Mesothelial cell of epicardium (in vitro differentiated cells): ENCODE measurements around the gene MORC2. TPM values are rescaled to one million over a fixed set of nuclear protein-coding genes. Genes with fewer than 3 reads are reported as not detected.

ENCODE experiments used
- DNase-seq, 2 experiments: peaks; one replicate each; pipeline ENCODE4 v3.0.0; 2021; ENCODE audit warnings: low spot score in 2 of 2; ENCODE audit not compliant: unreplicated experiment in 2 of 2
- H3K27ac Mint-ChIP-seq: 2 replicates; pipeline ENCODE4 v1.8.0; 2021; ENCODE audit warnings: mixed read lengths
- H3K27me3 Mint-ChIP-seq: 2 replicates; pipeline ENCODE4 v1.8.0; 2021; ENCODE audit warnings: low read depth, mixed read lengths
- H3K36me3 Mint-ChIP-seq: 2 replicates; pipeline ENCODE4 v1.8.0; 2021; ENCODE audit warnings: mixed read lengths
- H3K4me1 Mint-ChIP-seq: 2 replicates; pipeline ENCODE4 v1.8.0; 2021; ENCODE audit warnings: mixed read lengths
- H3K4me3 Mint-ChIP-seq: 2 replicates; pipeline ENCODE4 v1.8.0; 2021; ENCODE audit warnings: mild to moderate bottlenecking, moderate library complexity, mixed read lengths
- H3K9me3 Mint-ChIP-seq: 2 replicates; pipeline ENCODE4 v1.8.0; 2021; ENCODE audit warnings: mixed read lengths
- CTCF ChIP-seq: fragments of 200-600 bp; sonication (generic); IDR thresholded peaks from one replicate; pipeline ENCODE4 v1.5.0; 2021; ENCODE audit warnings: antibody characterized with exemption; ENCODE audit not compliant: unreplicated experiment
- total RNA-seq: library from RNA; stranded (reverse); gene quantifications from 3 replicates; pipeline ENCODE4 v1.2.1, GENCODE V29; 2021

MORC2 gene
- total RNA-seq, 1 donor from 2014 or later: 45.1 TPM

GRCh38 chr22:30876221-30876751, 92.3 kb downstream of the MORC2 start:
- H3K27ac Mint-ChIP-seq: no peak overlapping the region
- no peak overlapping the region for H3K4me3 Mint-ChIP-seq
- no peaks in the 10 kb centered on the region for H3K9me3 Mint-ChIP-seq

GRCh38 chr22:30875481-30876215, 92.9 kb downstream of the MORC2 start:
- H3K27ac Mint-ChIP-seq: no peak overlapping the region
- TF ChIP-seq CTCF: no peak
- H3K36me3 Mint-ChIP-seq: no peaks in the 10 kb centered on the region
- no peak for DNase-seq
- H3K27me3 Mint-ChIP-seq: no peaks in the 10 kb centered on the region
- no peaks in the 10 kb centered on the region for H3K9me3 Mint-ChIP-seq
- H3K4me1 Mint-ChIP-seq: peaks cover 33% of the 10 kb centered on the region
- no peak overlapping the region for H3K4me3 Mint-ChIP-seq

More at GRCh38 chr22:30876221-30876751, 92.3 kb downstream of the MORC2 start:
- no peaks in the 10 kb centered on the region for H3K36me3 Mint-ChIP-seq
- no peak for TF ChIP-seq CTCF
- no peaks in the 10 kb centered on the region for H3K27me3 Mint-ChIP-seq
- no peak for DNase-seq
- peaks cover 37% of the 10 kb centered on the region for H3K4me1 Mint-ChIP-seq

Other genes with a start within 250 kb of the MORC2 start
- 177 to 183 TPM (median 180 TPM) in 3 replicates for gene TUG1, start 491 bp upstream of the MORC2 start, total RNA-seq
- 67.0 to 72.7 TPM (median 72.2 TPM) in 3 replicates for gene SMTN, start 112.5 kb upstream of the MORC2 start, total RNA-seq
- 38.8 to 40.9 TPM (median 39.7 TPM) in 3 replicates for gene SELENOM, start 138.8 kb upstream of the MORC2 start, total RNA-seq
- gene INPP5J, start 154.2 kb upstream of the MORC2 start, total RNA-seq: 8.6 to 10.8 TPM (median 9.3 TPM) in 3 replicates
- 0.11 to 0.29 TPM (median 0.20 TPM) in 3 replicates for gene PLA2G3, start 171.7 kb upstream of the MORC2 start, total RNA-seq
- 27.4 to 28.6 TPM (median 27.8 TPM) in 3 replicates for gene RNF185, start 191.4 kb upstream of the MORC2 start, total RNA-seq
- 109 to 121 TPM (median 117 TPM) in 3 replicates for gene LIMK2, start 243.5 kb upstream of the MORC2 start, total RNA-seq